Upper lobe of right lung (tissue), 1 donor: ENCODE data around the gene LRRK2. TPM values are rescaled to one million over a fixed set of nuclear protein-coding genes. Genes with fewer than 3 reads are reported as not detected.

Source experiments
- ATAC-seq: fragments of 200-7000 bp; cut with Tn5 transposase; one replicate; pipeline ENCODE4 v1.9.1; 2020; ENCODE audit warnings: mild to moderate bottlenecking, moderate library complexity
- DNase-seq: peaks from one replicate; pipeline ENCODE4 v3.0.0-alpha.2; 2020
- H3K27ac ChIP-seq: fragments of 200-600 bp; one replicate; pipeline ENCODE4 v1.8.0; 2022
- H3K27me3 ChIP-seq: fragments of 200-600 bp; one replicate; pipeline ENCODE4 v1.8.0; 2022; ENCODE audit warnings: mild to moderate bottlenecking
- H3K36me3 ChIP-seq: fragments of 200-600 bp; one replicate; pipeline ENCODE4 v1.8.0; 2022
- H3K4me1 ChIP-seq: fragments of 200-600 bp; one replicate; pipeline ENCODE4 v1.8.0; 2022
- H3K4me3 ChIP-seq: fragments of 200-600 bp; one replicate; pipeline ENCODE4 v1.8.0; 2022; ENCODE audit warnings: mild to moderate bottlenecking
- H3K9me3 ChIP-seq: fragments of 200-600 bp; one replicate; pipeline ENCODE4 v1.8.0; 2022
- intact Hi-C: fragments of 100-400 bp; cut with DNase I; formaldehyde crosslinking; loops from one replicate; pipeline ENCODE4 v1.11.0; 2022
- total RNA-seq: library from RNA; stranded (reverse); fragmentation: NEBNext Ultra II Directional; extraction: Animal tissue kit (Norgen Biotek cat#: 25700); gene quantifications from one replicate; pipeline ENCODE4 v1.2.1, GENCODE V29; 2021
- TF ChIP-seq, protein P1 (sequence below): fragments of 200-600 bp; IDR thresholded peaks from one replicate; pipeline ENCODE4 v1.8.0; 2022; ENCODE audit warnings: antibody characterized with exemption
- donor health status: DM: no; HTN: yes; CAD: no; lungs with severe emphysema.

LRRK2 gene
- total RNA-seq, 1 donor from 2014 or later = 415 TPM

DNA sequence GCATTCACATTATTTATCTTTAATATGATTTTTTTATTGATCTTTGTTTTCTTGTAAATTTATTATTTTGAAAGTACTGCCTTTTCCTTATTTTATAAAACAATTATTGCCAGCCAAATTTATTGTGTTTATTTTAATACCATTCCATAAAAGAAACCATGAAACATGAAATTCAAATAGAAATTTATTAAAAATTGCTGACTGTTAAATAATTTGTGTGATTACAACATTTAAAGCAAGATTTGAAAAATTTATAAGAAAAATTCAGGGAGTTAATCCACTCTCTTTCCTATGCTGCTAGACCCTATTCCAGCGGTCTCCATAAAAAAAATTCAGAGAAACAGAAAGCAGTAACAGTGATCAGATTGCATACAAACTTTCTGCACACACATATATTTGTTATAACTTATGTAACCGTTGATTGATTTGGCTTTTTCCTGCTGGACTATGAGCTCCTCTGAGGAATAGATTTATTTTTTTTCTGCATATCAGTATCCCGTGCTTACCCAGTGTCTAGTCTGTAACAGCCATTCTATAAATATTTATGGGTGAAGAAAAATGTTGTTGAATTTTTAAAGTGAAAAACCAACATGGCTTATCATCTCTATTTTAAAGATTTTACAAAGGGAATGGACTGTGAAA is 68.1 kb downstream of the LRRK2 start:
- Histone ChIP-seq H3K9me3 (no peaks in the 10 kb centered on the region), H3K4me1 (no peaks in the 10 kb centered on the region), H3K36me3 (peaks cover 37% of the 10 kb centered on the region), H3K27me3 (no peaks in the 10 kb centered on the region), H3K27ac (no peak overlapping the region), H3K4me3 (no peak overlapping the region)
- TF ChIP-seq, protein P1, sequence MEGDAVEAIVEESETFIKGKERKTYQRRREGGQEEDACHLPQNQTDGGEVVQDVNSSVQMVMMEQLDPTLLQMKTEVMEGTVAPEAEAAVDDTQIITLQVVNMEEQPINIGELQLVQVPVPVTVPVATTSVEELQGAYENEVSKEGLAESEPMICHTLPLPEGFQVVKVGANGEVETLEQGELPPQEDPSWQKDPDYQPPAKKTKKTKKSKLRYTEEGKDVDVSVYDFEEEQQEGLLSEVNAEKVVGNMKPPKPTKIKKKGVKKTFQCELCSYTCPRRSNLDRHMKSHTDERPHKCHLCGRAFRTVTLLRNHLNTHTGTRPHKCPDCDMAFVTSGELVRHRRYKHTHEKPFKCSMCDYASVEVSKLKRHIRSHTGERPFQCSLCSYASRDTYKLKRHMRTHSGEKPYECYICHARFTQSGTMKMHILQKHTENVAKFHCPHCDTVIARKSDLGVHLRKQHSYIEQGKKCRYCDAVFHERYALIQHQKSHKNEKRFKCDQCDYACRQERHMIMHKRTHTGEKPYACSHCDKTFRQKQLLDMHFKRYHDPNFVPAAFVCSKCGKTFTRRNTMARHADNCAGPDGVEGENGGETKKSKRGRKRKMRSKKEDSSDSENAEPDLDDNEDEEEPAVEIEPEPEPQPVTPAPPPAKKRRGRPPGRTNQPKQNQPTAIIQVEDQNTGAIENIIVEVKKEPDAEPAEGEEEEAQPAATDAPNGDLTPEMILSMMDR = no peak
- intact Hi-C loops = no loop called here
- ATAC-seq (no peak), DNase-seq (no peak)

DNA sequence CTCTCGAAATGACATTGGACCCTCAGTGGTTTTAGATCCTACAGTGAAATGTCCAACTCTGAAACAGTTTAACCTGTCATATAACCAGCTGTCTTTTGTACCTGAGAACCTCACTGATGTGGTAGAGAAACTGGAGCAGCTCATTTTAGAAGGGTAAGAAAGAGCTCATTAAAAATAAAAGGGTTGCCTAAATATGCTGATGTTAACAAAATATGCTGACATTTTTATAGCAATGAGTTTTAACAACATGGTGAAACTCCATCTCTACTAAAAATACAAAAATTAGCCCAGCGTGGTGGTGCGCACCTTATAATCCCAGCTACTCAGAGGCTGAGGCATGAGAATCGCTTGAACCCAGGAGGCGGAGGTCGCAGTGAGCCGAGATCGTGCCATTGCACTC is 73.5 kb downstream of the LRRK2 start:
- Histone ChIP-seq H3K36me3 (peaks cover 75% of the 10 kb centered on the region), H3K9me3 (no peaks in the 10 kb centered on the region), H3K27me3 (no peaks in the 10 kb centered on the region), H3K4me3 (no peak overlapping the region), H3K27ac (no peak overlapping the region), H3K4me1 (no peaks in the 10 kb centered on the region)
- ATAC-seq (no peak), DNase-seq (no peak)
- intact Hi-C loops = no loop called here
- TF ChIP-seq, protein P1 = no peak

- Histone ChIP-seq H3K4me3 (no peak overlapping the region), H3K27ac (no peak overlapping the region), H3K9me3 (no peaks in the 10 kb centered on the region), H3K4me1 (no peaks in the 10 kb centered on the region), H3K36me3 (peaks cover 65% of the 10 kb centered on the region), H3K27me3 (no peaks in the 10 kb centered on the region)
- intact Hi-C loops = no loop called here
- ATAC-seq (peak; percentile 61), DNase-seq (no peak)
- TF ChIP-seq, protein P1 = no peak
These were observed 75.7 kb downstream of the LRRK2 start for GRCh38 chr12:40300490-40300889.

- H3K4me3 ChIP-seq = no peak overlapping the region
- ATAC-seq (no peak), DNase-seq (no peak)
- TF ChIP-seq, protein P1 = no peak
- no peaks in the 10 kb centered on the region for H3K9me3 ChIP-seq
- peaks cover 54% of the 10 kb centered on the region for H3K36me3 ChIP-seq
- H3K27me3 ChIP-seq = no peaks in the 10 kb centered on the region
- no peak overlapping the region for H3K27ac ChIP-seq
- intact Hi-C loops = no loop called here
- H3K4me1 ChIP-seq = no peaks in the 10 kb centered on the region
These were observed 84.2 kb downstream of the LRRK2 start for GRCh38 chr12:40309001-40309400.

DNA sequence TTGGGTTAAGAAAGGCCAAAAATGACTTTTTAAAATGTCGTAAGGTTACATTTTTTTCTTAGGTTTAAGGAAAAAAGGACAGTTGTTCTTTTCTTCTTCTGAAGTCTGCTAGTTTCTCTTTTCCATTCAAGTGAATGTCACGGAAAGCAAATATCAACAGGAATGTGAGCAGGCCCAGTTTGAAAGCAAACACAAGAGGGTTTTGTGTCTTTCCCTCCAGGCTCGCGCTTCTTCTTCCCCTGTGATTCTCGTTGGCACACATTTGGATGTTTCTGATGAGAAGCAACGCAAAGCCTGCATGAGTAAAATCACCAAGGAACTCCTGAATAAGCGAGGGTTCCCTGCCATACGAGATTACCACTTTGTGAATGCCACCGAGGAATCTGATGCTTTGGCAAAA is 85.4 kb downstream of the LRRK2 start:
- no peak overlapping the region for H3K4me3 ChIP-seq
- ATAC-seq (no peak), DNase-seq (no peak)
- H3K4me1 ChIP-seq = no peaks in the 10 kb centered on the region
- intact Hi-C loops = no loop called here
- TF ChIP-seq, protein P1 = no peak
- peaks cover 62% of the 10 kb centered on the region for H3K36me3 ChIP-seq
- H3K27ac ChIP-seq = no peak overlapping the region
- H3K27me3 ChIP-seq = no peaks in the 10 kb centered on the region
- no peaks in the 10 kb centered on the region for H3K9me3 ChIP-seq

DNA sequence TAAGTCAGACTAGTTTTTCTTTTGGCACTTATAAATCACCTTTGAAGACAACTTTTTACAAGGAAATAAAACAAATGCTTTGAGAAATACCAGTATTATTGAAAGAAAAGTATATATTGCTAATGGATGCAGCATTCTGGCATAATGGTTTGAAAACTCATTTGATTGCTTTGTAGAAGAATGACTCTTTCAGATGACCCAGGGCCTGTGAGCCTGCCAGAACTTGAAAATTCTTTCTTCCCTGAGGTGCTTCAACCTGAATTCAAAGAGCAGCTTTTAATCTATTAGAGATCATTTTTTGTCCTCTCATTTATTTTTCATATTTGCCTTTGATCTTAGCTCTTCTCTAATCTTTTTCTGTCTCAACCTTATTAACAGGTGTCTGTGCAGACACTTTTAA is 87.4 kb downstream of the LRRK2 start:
- intact Hi-C loops = no loop called here
- Histone ChIP-seq H3K27ac (no peak overlapping the region), H3K4me1 (no peaks in the 10 kb centered on the region), H3K4me3 (no peak overlapping the region), H3K27me3 (no peaks in the 10 kb centered on the region), H3K9me3 (no peaks in the 10 kb centered on the region), H3K36me3 (peaks cover 67% of the 10 kb centered on the region)
- TF ChIP-seq, protein P1 = no peak
- no peak for DNase-seq
- ATAC-seq = no peak
